Activated gamma-delta T cell (primary cell): ENCODE results near the gene AFDN.

Experiments
- DNase-seq: peaks from one replicate; lab custom pipeline; 2025; lab: John Stamatoyannopoulos, UW
- total RNA-seq, 2 donors: gene quantifications; one replicate each; lab custom pipeline; 2026; lab: John Stamatoyannopoulos, UW

AFDN gene, protein sequence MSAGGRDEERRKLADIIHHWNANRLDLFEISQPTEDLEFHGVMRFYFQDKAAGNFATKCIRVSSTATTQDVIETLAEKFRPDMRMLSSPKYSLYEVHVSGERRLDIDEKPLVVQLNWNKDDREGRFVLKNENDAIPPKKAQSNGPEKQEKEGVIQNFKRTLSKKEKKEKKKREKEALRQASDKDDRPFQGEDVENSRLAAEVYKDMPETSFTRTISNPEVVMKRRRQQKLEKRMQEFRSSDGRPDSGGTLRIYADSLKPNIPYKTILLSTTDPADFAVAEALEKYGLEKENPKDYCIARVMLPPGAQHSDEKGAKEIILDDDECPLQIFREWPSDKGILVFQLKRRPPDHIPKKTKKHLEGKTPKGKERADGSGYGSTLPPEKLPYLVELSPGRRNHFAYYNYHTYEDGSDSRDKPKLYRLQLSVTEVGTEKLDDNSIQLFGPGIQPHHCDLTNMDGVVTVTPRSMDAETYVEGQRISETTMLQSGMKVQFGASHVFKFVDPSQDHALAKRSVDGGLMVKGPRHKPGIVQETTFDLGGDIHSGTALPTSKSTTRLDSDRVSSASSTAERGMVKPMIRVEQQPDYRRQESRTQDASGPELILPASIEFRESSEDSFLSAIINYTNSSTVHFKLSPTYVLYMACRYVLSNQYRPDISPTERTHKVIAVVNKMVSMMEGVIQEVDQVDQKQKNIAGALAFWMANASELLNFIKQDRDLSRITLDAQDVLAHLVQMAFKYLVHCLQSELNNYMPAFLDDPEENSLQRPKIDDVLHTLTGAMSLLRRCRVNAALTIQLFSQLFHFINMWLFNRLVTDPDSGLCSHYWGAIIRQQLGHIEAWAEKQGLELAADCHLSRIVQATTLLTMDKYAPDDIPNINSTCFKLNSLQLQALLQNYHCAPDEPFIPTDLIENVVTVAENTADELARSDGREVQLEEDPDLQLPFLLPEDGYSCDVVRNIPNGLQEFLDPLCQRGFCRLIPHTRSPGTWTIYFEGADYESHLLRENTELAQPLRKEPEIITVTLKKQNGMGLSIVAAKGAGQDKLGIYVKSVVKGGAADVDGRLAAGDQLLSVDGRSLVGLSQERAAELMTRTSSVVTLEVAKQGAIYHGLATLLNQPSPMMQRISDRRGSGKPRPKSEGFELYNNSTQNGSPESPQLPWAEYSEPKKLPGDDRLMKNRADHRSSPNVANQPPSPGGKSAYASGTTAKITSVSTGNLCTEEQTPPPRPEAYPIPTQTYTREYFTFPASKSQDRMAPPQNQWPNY (N-terminal part only)
- total RNA-seq: 17.4 to 42.0 reads per million in 2 donors

DNA sequence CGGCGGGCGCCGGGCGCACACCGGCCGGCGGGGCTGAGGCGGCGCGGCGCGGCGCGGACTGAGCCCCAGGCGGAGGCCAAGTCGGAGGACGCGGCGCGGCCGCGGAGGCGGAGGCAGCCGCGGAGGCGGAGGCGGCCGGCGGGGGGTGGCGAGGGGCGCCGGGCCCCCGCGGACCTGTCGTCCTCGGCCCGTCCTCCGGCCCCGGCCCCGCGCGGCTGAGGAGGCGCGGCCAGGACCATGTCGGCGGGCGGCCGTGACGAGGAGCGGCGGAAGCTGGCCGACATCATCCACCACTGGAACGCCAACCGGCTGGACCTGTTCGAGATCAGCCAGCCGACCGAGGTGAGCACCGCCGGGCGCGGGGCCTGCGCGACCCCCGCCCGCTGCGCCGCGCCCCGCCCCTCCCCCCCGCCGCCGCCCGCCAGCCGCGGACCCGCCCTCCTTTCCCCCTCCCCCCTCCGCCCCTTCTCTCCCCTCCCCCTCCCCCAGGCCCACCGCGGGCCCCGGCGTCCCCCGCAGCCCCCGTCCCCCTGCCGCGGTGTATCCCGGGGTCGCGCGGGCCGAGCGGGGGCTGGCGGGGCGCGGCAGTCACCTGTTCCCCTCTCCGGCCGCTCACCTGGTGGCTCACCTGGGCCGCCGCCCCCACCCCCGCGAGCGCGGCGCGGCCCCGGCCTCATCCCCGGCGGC is at the start of gene AFDN:
Gene AFDN (plus strand): TSS at position 16 of the 687 bp plus-strand sequence. CDS start 222 bp downstream, at position 238.
- no peak for DNase-seq

- no peak for DNase-seq
These were observed 48.1 kb upstream of the AFDN start for GRCh38 chr6:167778497-167779128.

DNA sequence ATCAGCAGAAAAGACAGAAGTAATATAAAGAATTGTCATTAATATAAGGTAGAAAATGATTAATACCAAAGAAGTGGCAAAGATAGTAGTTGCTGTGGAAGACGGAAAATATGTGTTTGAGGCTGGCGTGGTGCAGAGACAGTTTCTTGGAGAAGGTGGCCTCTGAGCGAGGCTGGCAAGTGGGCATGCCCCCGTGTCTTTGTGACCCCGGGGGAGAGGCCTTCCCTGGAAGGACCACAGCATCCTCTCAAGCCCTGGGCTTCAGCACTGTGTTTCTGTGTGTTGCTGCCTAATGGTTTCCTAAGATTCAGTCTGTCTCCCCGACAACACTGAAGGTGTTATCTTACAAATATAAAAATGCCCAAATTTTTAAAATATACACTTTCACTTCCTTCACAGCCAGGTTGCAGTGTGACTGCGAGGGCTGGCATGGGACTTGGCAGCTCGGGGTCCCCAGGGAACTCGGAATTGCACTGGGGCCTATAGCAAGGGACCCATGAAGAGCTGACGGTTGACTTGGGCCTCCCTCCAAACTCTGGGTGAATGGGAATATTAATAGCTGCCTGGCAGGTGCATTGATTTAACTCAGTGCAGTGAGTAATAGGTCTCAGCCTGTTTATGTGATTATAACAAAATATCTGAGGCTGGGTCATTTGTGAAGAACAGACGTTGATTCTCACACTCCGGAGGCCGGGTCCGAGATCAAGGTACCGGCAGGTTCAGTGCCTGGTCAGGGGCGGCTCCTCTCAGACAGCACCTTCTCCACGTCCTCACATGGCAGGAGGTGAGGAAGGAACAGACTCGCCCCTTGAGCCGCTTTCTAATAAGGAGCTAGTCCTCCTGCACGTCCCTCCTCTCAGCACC is 47.4 kb upstream of the AFDN start:
- DNase-seq: no peak

DNA sequence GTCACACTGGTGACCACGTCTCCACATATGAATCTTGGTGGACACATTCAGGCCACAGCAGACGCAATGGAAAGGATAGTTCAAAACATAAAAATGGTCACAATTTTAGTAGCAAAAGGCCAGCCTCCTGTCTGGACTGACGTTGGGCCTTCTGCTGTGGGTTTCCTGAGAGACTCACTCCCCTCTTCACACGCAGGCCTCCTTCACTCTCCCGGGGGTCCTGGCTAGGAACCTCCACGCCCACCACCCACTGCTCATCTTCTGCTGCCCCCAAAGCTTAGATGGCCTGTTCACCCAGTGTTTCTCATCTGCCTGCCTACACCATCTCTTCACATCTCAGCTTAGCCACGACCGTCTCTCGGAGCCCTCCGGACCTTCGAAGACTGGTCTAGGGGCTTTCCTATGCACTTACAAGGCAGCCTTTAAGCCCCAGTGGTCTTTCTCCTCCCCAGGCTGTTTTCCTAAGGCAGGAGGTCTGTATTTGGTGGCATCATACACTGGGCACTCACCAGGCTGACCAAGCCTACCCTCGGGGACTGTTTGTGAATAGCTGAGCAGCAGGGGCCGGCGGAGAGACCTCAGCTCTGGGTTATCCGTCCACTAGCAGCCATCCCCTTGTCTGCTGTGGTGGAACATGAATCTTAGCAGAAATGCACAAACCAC is 46.6 kb upstream of the AFDN start:
- no peak for DNase-seq

DNA sequence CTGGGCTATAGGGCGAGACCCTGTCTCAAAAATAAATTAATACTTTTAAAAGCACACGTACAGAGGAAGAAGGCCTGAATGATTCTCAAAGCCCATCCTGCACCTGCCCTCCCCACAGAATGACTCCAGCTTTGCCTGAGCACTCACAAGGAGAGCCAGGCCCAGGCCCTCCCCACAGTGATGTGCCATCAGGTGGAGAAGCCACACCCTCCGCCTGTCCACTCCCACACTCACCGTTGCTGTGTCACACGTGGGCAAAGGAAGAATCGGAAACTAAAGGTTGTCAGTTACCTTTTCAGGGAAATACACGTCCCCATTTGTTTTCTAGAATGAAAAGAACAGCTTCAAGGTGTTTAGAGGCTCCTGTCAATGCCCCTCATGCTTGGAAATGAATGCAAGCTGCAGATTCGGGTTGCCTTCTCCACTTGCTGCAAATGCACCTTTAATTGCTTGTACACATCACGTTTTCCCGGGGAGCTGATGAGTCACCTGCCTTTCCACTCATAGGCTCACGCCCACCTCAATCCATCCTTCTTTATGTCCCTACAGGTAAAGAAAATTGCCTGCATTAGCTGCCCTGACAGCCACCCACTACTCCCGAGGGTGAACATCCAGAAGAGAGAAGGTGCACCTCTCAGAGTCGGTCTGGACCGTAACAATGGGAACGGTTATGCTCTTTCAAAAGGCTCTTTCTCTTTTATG is 45.5 kb upstream of the AFDN start:
- no peak for DNase-seq

DNA sequence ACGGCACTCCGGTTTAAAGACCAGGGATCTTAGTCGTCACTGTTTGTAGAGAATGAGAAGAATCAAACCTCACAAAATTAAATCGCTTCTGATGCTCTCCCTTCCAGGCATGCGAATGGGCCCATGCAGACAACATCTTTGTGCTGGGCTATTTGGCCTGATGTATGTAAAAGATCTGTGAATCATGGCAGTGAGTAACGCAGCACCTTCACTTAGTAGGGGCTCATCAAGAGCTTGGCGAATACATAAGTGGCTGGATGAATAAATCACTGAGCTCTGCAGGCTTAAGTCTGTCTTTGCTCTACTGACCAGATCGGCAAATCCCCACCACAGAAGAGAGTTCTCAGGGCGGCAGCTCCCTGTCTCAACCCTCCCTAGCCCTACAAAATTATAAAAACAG is 44.8 kb upstream of the AFDN start:
- no peak for DNase-seq

- no peak for DNase-seq
These were observed 43.8 kb upstream of the AFDN start for GRCh38 chr6:167782698-167783517.

DNA sequence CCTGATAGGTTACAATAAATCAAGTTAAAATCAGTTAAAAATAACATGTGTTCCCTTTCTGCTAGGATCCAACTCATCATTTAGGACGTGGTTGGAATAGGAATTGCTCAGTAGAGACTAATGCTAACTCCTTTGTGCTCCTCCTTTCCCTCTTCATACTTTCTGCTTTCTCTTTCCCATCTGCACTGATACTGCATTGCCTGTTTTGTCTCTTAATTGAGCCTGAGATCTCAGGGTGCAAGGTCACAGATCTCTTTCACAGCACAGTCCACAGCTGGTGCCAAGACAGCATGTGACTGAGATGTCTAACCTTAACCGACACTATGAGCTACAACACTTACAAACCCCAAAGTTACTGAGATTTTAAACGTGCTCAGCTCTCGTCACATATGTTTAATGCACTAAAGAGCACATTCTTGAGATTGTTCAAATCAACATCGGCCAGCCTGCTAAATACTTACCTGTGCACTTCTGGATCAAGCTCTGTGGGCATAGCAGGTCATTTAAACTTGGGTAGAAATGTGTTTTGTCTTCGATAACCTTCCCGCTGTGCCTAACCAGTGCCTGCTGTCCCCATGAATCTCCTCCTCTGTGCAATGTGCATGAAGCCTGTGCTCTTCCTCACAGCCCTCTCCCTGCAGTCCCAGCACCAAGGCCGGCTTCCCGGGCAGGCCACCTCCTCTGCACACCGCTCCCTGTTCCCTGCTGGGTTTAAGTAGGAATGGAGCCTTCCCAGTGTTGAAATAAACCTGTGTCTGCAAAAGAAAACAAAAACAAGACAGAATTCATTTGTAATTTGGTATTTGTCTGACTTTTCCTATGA is 39.6 kb upstream of the AFDN start:
- no peak for DNase-seq

GRCh38 chr6:167787896-167788562 is 38.7 kb upstream of the AFDN start:
- no peak for DNase-seq

DNA sequence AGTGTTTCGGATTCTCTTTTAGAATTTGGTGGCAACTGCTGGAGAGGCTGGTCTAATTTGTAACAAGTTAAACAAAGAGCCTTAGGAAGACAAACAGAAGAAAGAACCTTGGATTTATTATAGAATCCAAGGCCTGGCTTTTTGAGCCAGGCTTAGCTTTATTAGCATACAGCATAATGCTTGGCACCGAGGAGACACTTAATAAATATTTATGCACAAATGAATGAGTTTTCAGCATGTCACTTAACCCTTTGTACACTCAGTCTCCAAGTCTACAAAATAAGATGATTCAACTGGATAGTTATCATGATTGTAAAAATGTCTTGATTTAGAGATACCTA is 38.2 kb upstream of the AFDN start:
- DNase-seq: no peak

DNA sequence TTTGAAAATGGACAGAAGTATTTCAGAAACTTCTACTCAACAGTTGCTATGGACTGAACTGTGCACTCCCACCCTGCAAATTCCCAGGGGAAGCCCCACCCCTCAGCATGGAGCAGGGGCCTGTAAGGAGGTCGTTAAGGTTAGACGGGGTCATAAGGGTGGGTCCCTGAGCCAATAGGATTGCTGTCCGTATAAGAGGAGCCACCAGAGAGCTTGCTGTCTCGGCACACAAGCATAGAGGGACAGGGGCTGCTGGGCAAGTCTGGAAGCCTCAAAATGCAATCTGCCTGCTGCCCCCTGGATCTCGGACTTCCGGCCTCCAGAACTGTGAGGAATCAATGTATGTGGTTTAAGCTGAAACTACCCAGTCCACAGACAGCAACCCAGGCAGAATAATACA is 37.4 kb upstream of the AFDN start:
- no peak for DNase-seq

GRCh38 chr6:167791091-167791779 is 35.5 kb upstream of the AFDN start:
- DNase-seq: no peak

DNA sequence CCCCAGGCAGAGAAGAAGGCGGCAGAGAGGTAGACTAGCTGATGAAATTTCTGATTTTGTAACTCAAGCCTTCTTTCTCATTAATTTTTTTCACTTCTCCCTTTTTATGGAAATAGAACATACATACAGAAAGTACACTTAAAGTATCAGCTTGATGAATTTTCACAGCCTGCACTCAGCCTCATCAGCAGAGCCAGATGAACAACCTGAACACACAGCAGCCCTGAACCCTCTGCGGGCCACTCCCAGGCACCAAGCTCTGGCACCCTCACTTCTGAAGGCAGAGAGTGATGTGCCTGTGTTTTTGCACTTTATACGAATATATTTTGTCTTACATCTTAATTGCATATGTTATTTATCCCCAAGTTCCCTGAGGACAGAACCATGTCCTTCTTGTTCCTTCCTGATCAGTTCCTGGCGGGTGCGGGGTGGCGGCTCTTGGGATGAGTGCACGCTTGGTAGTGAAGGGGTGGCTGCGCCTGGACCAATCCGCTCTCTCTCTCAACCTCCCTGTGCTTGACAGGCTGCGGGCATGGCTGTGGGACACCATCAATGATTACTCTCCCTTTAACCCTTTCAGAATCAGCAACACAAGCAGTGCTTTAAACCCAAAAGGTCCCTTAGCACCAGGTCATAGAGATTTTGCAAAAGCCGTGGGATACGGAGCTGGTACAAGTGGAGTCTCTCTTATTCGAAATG is 34.8 kb upstream of the AFDN start:
- no peak for DNase-seq

DNA sequence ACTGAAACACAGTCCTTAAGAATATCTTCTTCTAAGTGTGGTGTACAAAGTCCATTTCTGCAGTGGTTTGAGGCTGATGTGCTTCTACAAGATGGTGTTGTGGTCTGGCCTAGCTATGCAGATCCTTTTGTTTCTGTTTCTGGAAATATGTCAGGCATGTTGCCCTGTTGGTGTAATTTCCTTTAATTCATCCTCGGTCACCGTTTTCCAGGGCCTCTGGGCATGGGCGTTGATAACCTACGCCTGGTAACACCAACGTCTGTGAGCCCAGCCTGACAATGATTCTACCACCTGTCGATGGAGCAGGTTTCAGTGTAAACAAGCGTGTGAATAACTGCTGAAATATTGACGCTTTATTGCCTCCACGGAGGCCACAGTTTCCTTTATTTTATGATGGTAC is 33.3 kb upstream of the AFDN start:
- DNase-seq: no peak
